Measurements from ENCODE around the gene FBXO10.
"Not testable (repeated sequence)": the region's sequence is repeated elsewhere in the genome, so short reads cannot be mapped to it uniquely, and the experiment has no call there.

Gene FBXO10

GRCh38 chr9:37550781-37551180, 25.4 kb downstream of the FBXO10 start:
- no peak for DNase-seq

- DNase-seq, result peak in 1 of 4 experiments; percentile 2
Measured at GRCh38 chr9:37549527-37549926, 26.7 kb downstream of the FBXO10 start.

GRCh38 chr9:37547328-37547878, 28.8 kb downstream of the FBXO10 start:
- DNase-seq, result no peak

GRCh38 chr9:37543468-37543867, 32.7 kb downstream of the FBXO10 start:
- no peak for DNase-seq

- no peak for DNase-seq
Measured at GRCh38 chr9:37542895-37543294, 33.3 kb downstream of the FBXO10 start.

- no peak for DNase-seq
Measured at GRCh38 chr9:37542488-37542887, 33.7 kb downstream of the FBXO10 start.

- no peak for DNase-seq
Measured at GRCh38 chr9:37541465-37541864, 34.7 kb downstream of the FBXO10 start.

- no peak for DNase-seq
Measured at GRCh38 chr9:37540634-37541033, 35.5 kb downstream of the FBXO10 start.

- DNase-seq, result no peak
Measured at GRCh38 chr9:37539634-37540033, 36.5 kb downstream of the FBXO10 start.

GRCh38 chr9:37538099-37538498, 38.1 kb downstream of the FBXO10 start:
- DNase-seq, result no peak

- no peak for DNase-seq
Measured at GRCh38 chr9:37534901-37535300, 41.3 kb downstream of the FBXO10 start.

GRCh38 chr9:37534412-37534811, 41.8 kb downstream of the FBXO10 start:
- DNase-seq, result no peak

- DNase-seq, result peak; percentile 17 to 40 (median 38)
Measured at GRCh38 chr9:37531699-37532098, 44.5 kb downstream of the FBXO10 start.

- DNase-seq, result no peak
Measured at GRCh38 chr9:37528652-37529471, 47.3 kb downstream of the FBXO10 start.

- no peak for DNase-seq
Measured at GRCh38 chr9:37523916-37524315, 52.3 kb downstream of the FBXO10 start.

GRCh38 chr9:37522971-37523370, 53.2 kb downstream of the FBXO10 start:
- no peak for DNase-seq

- DNase-seq, result no peak
Measured at GRCh38 chr9:37521111-37521510, 55.1 kb downstream of the FBXO10 start.

GRCh38 chr9:37520641-37521040, 55.5 kb downstream of the FBXO10 start:
- DNase-seq, result no peak

GRCh38 chr9:37517923-37518322, 58.3 kb downstream of the FBXO10 start:
- DNase-seq, result no peak

- DNase-seq, result no peak
Measured at GRCh38 chr9:37515620-37516258, 60.4 kb downstream of the FBXO10 start.

GRCh38 chr9:37514999-37515398, 61.2 kb downstream of the FBXO10 start:
- no peak for DNase-seq

GRCh38 chr9:37514415-37514814, 61.8 kb downstream of the FBXO10 start:
- DNase-seq, result not testable (repeated sequence)

- DNase-seq, result no peak
Measured at GRCh38 chr9:37512437-37512836, 63.7 kb downstream of the FBXO10 start.

All from suppressor macrophage (primary cell).